UCSD-AML1 (cell line): ENCODE data around the gene TCN1.
"Not testable (repeated sequence)": the region's sequence is repeated elsewhere in the genome, so short reads cannot be mapped to it uniquely, and the experiment has no call there.

Experiments used
- DNase-seq: peaks from one replicate; lab custom pipeline; 2025; ENCODE audit not compliant: unreplicated experiment; lab: John Stamatoyannopoulos, UW

TCN1 gene

DNA sequence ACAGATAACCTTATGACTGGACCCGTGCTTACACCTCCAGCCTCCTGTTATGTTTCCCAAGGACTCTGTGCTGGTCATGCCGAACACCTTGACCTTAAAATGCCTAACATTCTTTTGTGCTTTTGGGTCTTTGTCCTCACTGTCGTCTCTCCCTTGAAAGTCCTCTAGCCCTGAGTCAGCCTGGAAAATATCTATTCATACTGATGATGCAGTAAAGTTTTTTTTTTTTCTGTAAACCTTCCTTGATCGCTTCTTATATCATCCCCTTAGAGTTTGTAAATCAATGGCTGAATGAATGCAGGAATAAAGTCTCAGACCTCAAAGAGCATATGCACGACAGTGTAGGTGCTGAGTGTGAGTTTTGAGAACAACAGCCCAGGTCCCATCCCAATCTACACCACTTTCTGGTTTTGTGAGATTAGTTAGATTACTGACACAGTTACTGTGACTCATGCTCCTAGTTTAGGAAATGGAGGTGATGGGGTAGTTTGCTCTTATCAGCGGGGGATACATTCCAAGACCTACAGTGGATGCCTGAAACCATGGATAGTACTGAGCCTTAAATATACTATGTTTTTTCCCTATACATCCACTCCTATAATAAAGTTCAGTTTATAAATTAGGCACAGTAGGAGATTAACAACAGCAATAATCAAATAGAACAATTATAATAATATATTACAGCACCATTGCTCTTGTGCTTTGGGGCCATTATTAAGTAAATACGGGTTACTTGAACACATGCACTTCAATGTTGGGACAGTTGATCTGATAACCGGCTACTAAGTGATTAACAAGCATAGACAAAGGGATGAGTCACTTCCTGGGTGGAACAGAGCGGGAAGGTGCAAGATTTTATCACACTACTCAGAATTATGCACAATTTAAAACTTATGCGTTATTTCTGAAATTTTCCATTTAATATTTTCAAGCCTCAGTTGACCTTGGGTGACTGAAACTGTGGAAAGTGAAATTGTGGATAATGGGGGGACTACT is 8.6 kb downstream of the TCN1 start:
- no peak for DNase-seq

DNA sequence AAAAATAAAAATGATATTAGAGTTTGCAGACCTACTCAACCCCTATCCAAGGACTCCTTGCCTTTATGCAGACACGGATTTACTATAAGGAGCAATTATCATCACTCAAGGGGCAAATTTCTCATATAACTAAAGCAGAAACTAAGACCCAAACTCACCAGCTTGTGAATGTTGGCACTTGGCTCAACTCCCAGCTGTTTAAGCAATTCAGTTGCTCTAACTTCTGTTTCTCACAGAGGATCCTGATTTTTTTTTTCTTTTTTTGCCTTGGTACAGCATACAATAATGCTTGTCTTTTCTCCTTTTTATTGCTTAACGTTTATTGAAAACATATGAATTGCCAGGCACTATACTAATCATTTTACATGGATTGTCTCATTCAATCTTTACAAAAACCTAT is 11.4 kb downstream of the TCN1 start:
- DNase-seq: no peak

- DNase-seq: not testable (repeated sequence)
Measured at GRCh38 chr11:59851416-59851815, 14.9 kb downstream of the TCN1 start.

GRCh38 chr11:59849551-59849950 is 16.7 kb downstream of the TCN1 start:
- not testable (repeated sequence) for DNase-seq

DNA sequence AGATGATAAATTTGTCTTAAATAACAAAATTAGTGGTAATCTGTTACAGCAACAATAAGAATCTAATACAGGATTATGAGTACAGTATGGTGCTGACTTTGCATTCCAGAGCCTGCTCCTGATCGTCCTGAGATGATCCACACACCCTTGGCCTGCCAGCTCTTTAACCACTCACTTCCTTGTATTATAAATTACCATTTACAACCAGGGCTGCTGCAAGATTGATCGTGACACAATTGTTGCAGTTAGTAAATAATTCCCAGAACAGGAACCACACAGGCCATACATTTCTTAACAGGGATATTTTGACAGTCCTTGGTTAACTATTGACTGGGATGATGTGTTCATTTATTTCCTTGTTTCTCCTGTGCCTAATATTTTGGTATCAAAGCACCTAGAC is 17.2 kb downstream of the TCN1 start:
- no peak for DNase-seq

DNA sequence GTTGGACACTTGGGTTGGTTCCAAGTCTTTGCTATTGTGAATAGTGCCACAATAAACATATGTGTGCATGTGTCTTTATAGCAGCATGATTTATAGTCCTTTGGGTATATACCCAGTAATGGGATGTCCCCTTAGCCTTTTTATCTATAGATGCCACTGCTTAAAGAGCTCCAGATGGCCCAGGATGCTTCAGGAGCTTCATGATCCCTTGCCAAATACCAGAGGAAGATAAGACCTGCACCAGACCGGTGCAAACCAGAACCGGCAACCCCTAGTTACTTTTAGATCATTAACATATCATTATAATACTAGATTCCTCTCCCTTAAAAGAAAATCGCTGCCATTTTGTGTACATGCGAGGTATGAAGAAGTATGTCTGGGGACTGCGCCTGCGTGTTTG is 17.8 kb downstream of the TCN1 start:
- DNase-seq: not testable (repeated sequence)

GRCh38 chr11:59847626-59848025 is 18.7 kb downstream of the TCN1 start:
- no peak for DNase-seq

DNA sequence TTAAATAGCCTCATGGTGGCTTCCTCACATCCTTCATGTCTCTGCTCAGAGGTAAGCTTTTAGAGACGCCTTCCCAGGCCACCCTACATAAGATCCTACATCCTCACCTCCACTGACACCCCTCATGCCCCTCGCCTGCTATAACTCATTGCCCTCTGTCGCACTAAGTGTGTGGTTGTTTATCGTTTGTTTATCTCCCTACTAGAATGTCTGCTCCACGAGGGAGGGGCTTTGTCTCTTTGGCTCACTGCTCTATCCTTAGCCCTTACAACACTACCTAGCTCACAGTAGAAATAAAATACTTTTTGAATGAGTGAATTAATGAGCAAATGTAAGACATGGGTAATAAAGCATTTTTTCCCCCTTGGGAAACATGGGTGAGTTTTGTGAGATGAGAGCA is 19.7 kb downstream of the TCN1 start:
- DNase-seq: no peak

DNA sequence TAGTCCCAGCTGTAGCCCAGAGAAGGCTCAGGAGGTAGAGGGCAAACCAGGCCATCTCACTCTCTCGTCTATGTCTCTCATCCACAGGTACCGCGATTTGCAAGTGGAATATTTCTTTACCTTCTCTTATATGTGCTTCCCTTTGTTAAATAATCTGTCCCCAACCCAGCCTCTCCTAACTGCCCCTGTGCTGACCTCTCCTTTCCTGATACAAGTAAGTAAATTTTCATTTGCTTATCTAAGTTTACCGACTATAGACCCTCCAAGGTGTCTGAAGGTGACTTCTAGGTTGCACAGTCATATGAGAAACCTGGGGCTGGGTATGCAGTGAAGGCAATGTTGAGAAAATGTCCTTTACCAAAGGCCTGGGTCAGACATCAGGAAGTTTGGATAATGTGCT is 20.9 kb downstream of the TCN1 start, which contains the start of gene CBLIF:
CBLIF (minus strand) TSS at position 101 of the 400 bp plus-strand sequence; CDS start at position 55, 46 bp downstream.
- no peak for DNase-seq

- DNase-seq: no peak
Measured at GRCh38 chr11:59842316-59842715, 24.0 kb downstream of the TCN1 start.

DNA sequence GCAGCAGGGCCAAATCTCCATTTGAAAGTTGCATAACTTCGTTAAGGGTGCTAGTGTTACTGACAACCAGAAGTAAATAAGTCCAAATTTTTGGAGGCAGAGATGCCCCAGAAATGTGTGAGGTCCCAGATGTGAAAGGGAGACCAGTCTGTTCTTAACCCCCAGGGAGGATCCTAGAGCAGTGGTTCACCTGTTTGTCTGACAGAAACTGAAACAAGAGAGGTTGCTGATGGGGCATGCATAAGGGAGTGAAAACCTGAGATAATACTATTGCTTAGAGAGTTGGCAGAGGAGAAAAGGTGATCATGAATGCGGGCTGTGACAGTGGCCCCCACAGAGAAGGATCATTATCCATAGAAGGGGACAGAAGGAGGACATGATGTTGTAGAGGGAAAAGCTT is 24.8 kb downstream of the TCN1 start:
- no peak for DNase-seq

GRCh38 chr11:59839615-59840014 is 26.7 kb downstream of the TCN1 start:
- DNase-seq: no peak

GRCh38 chr11:59833602-59834001 is 32.7 kb downstream of the TCN1 start:
- no peak for DNase-seq

DNA sequence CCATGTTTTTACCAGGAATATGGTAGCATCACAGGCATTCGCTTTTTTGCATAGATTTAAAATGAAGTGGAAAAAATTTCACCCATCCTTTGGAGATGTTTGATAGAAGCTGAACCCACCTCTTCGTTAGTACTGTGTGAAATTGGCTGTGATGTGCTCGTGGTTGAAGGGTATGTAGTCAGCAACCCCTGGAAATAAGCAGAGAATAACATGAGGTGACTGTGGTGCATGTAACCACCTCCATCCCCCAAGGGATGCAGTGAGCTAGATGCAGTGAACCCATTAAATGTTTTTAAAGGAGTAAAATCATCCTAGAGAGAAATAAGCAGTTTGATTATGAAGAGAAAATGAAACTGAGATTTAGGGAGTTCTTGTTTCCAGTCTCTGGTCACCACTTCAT is 36.9 kb downstream of the TCN1 start:
- no peak for DNase-seq

- no peak for DNase-seq
Measured at GRCh38 chr11:59822989-59823566, 43.2 kb downstream of the TCN1 start.

DNA sequence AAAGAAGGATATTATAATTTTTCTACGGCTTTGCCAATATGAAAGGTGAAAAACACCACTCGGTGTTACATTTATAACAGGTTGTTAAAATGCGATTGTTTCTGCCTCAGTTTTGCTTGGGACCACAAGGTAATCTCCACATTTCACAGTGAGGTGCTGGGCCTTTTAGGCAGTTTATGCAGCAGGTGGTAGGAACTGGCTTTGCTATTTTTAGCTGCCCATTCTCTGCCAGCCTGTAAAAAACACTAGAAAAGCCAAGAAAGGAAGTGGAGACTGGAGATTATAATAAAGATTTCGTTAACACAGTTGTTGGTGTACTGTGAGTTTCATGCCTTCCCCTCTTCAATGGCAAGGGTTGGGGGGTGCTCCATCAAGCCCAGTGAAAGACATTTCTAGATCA is 47.7 kb downstream of the TCN1 start:
- DNase-seq: no peak

DNA sequence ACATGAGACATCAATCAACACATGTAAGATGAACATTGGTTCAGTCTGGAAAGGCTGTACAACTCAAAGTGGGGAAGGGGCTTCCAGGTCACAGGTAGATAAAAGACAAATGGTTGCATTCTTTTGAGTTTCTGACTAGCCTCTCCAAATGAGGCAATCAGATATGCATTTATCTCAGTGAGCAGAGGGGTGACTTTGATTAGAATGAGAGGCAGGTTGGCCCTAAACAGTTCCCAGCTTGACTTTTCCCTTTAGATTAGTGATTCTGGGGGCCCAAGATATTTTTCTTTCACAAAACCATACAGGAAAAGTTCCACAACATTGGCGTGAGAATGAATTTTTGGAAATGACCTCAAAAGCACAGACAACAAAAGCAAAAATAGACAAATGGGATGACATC is 49.9 kb downstream of the TCN1 start:
- DNase-seq: not testable (repeated sequence)

DNA sequence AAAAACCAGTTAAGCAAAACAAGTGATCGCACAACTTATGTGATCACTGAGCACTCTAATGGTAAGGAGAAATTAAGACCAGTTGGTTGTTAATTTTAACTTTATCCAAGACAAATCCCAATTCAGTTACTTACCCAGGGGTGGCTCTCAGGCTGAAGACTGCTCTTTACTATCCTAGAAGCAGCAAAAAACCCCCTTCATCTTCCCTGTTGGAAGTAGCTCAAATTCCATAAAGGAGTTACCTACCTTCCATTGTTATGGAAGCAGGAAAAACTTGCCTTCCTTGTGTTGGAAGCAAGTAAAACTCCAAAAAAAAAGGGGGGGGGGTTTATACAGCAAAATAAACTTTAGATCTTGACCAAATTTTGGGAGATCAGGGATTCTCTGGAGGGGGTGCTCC is 50.5 kb downstream of the TCN1 start:
- no peak for DNase-seq

- DNase-seq: no peak
Measured at GRCh38 chr11:59814021-59814420, 52.3 kb downstream of the TCN1 start.

GRCh38 chr11:59813364-59813763 is 52.9 kb downstream of the TCN1 start:
- no peak for DNase-seq

GRCh38 chr11:59812220-59812619 is 54.1 kb downstream of the TCN1 start:
- DNase-seq: no peak

- DNase-seq: no peak
Measured at GRCh38 chr11:59810911-59811259, 55.4 kb downstream of the TCN1 start.
